Adipose tissue (tissue), 3 donors: ENCODE data around the gene RAP1B. TPM values are rescaled to one million over a fixed set of nuclear protein-coding genes. Genes with fewer than 3 reads are reported as not detected.
"Not testable (repeated sequence)": the region's sequence is repeated elsewhere in the genome, so short reads cannot be mapped to it uniquely, and the experiment has no call there.

Source experiments
- H3K27ac ChIP-seq: one replicate; pipeline ENCODE4 v1.5.1; 2013; ENCODE audit warnings: low read depth, low read length
- WGBS, 3 donors: extraction: QIAGEN DNeasy Blood & Tissue Kit; methylation state at CpG; one replicate each; pipeline ENCODE4 v1.1.7; 2013; 5-methylcytosine and 5-hydroxymethylcytosine counted together
- polyA plus RNA-seq, 3 donors: library from polyadenylated mRNA; stranded (reverse); fragments of 200-250 nt; gene quantifications; one replicate each; pipeline ENCODE4 v1.2.3, GENCODE V29; 2013
- donor health status: healthy with polysubstance abuse.
- donor health status: Bipolar disorder and iron deficiency.
- donor health status: healthy.

RAP1B gene
- polyA plus RNA-seq, 3 donors, result 50.5 to 206 (median 186) TPM

GRCh38 chr12:68671179-68671578 lies 60.5 kb downstream of the RAP1B start:
- 74 to 90% (median 88%) methylated on average over 4 of the region's 4 CpGs for WGBS, 3 donors
- H3K27ac ChIP-seq, result no peak overlapping the region

GRCh38 chr12:68673788-68674187 lies 63.1 kb downstream of the RAP1B start:
- WGBS, 3 donors, result 74 to 80% (median 74%) methylated on average over 4 of the region's 4 CpGs
- no peak overlapping the region for H3K27ac ChIP-seq

DNA sequence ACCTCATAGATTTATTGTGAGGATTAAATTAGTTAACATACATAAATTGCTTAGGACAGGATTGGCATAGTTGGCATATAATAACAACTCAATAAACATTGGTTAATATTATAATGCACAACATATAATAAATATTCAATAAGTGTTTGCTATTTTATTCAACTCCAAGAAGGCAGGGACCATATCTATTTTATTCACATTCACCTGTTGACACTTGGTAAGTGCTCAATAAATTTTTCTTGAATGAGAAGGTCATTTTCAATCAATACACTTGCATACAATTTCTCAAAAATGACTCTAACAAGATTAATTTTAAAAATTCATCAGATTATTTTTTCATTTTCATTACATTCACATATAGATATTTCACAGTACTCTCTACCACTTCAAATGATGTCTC lies 63.7 kb downstream of the RAP1B start:
- no peak overlapping the region for H3K27ac ChIP-seq

GRCh38 chr12:68675101-68675842 lies 64.6 kb downstream of the RAP1B start:
- 26 to 60% (median 28%) methylated on average over 5 of the region's 5 CpGs for WGBS, 3 donors
- no peak overlapping the region for H3K27ac ChIP-seq

- 93 to 95% (median 94%) methylated on average over 5 of the region's 5 CpGs for WGBS, 3 donors
- H3K27ac ChIP-seq, result not testable (repeated sequence)
Measured at GRCh38 chr12:68676854-68677253, 66.2 kb downstream of the RAP1B start.

- H3K27ac ChIP-seq, result peak overlapping the region; percentile 57
- 34 to 40% (median 40%) methylated on average over 3 of the region's 3 CpGs for WGBS, 3 donors
Measured at GRCh38 chr12:68686262-68686594, 75.5 kb downstream of the RAP1B start.

DNA sequence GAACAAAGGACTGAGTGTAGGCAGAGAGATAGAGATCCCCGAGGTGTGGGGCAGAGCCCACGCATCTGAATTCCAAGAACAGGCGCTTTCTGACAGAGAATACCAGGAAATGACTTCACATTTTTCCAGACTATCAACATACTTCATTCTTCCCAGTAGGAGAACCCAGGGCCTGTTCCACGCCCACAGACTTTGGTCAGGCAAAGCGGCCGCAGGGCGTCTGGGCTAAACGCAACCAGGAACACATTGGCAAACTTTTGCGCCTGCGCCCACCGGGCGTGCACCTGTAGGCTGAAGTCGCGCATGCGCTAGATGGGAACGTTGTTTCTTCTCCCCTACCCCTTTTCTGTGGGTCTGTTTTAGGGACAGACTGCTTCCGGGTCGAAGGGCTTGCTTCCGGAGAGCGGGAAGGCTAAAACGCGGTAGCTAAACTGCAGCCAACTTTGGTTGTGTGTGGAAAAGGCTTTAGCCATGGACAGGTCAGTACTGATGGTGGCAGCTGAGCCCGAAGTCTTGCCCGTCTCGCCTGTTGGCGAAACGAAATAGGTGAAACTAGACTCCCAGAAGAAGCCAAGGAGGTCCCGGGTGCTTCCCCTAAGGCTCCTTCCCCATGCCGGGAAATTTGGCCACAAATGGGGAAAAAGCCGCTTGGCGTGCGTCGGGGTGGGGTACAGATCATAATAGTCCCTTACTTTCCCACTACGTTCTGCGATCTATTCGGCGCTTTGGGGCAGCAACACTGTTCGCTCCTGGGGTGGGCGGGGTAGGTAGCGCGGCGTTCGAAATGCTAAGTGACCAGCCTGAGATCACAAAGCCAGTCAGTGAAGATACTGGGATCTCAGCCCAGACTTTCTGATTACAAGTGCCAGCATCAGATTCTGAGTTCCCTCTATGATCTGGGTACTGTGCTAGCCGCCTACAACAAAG lies 76.2 kb downstream of the RAP1B start, which contains the start of gene NUP107:
NUP107 (plus strand) TSS at position 384 of the 927 bp plus-strand sequence; CDS start at position 472, 88 bp downstream.
- peak within 1 kb of the TSS; percentile 57 for H3K27ac ChIP-seq
- WGBS, 3 donors, result 0 to 1% (median 0%) methylated on average over 44 of the region's 44 CpGs

DNA sequence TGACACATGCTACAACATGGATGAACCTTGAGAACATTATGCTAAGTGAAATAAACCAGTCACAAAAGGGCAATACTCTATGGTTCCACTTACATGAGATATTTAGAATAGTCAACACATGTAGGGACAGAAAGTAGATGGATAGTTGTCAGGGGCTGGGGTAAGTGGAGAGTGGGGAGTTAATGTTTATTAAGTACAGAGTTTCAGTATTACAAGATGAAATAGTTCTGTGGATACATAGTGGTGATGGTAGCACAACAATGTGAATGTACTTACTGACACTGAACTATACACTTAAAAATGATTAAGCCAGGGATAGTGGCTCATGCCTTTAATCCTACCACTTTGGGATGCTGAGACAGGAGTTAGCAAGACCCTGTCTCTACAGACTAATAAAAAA lies 84.8 kb downstream of the RAP1B start:
- H3K27ac ChIP-seq, result no peak overlapping the region

DNA sequence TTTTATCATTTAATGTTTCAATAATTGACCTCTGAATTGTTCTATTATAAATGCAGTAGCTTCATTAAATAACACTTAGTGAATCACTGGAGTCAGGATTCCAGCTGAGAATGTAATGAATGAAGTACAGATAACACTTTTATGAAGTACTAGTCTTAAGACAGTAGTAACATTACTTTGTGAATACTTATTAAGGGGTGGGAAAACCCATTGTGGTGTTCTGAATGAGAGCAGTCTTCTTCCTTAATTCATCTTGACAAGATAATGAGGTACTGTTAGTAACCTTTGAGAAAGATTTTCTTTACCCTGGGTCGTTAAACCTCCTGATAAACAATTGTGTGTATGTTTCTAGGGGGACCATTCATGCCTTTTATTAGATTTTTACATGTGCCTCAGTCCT lies 88.8 kb downstream of the RAP1B start:
- WGBS, 3 donors, result 86 to 94% (median 93%) methylated on average over 1 of the region's 1 CpG
- no peak overlapping the region for H3K27ac ChIP-seq

Other genes with a start within 250 kb of the RAP1B start
- gene NUP107, start 76.1 kb downstream of the RAP1B start, polyA plus RNA-seq, result 10 to 100 TPM in 2 of 3 donors, 1 to 10 TPM in 1; 7.6 to 19.3 (median 15.3) TPM
- gene SLC35E3, start 135.3 kb downstream of the RAP1B start, polyA plus RNA-seq, result 1 to 10 TPM; 2.1 to 3.6 (median 2.9) TPM
- gene MDM2, start 197.3 kb downstream of the RAP1B start, polyA plus RNA-seq, result 10 to 100 TPM in 2 of 3 donors, 1 to 10 TPM in 1; 9.2 to 19.6 (median 10.7) TPM